HFFc6 (cell line): ENCODE results near the gene TDP1. TPM values are rescaled to one million over a fixed set of nuclear protein-coding genes. Genes with fewer than 3 reads are reported as not detected.

ENCODE experiments used
- DNase-seq: peaks from one replicate; pipeline ENCODE4 v3.0.0-alpha.2; 2018
- H3K27ac Mint-ChIP-seq: 2 replicates; pipeline ENCODE4 v1.8.0; 2020; ENCODE audit warnings: mild to moderate bottlenecking, mixed read lengths
- H3K27me3 Mint-ChIP-seq: 2 replicates; pipeline ENCODE4 v1.8.0; 2021; ENCODE audit warnings: mild to moderate bottlenecking, moderate library complexity, mixed read lengths; ENCODE audit not compliant: insufficient read depth
- H3K36me3 Mint-ChIP-seq: 2 replicates; pipeline ENCODE4 v1.8.0; 2021; ENCODE audit warnings: low read depth, mixed read lengths
- H3K4me1 Mint-ChIP-seq: 2 replicates; pipeline ENCODE4 v1.8.0; 2020; ENCODE audit warnings: low read depth, mixed read lengths
- H3K4me3 Mint-ChIP-seq: 2 replicates; pipeline ENCODE4 v1.8.0; 2020; ENCODE audit warnings: mild to moderate bottlenecking, moderate library complexity, mixed read lengths
- H3K9me3 Mint-ChIP-seq: 2 replicates; pipeline ENCODE4 v1.8.0; 2020; ENCODE audit warnings: mild to moderate bottlenecking, mixed read lengths
- CTCF ChIP-seq: fragments of 200-600 bp; sonication (generic); IDR thresholded peaks from 2 replicates; pipeline ENCODE4 v1.5.0; 2021; ENCODE audit warnings: antibody characterized with exemption, mild to moderate bottlenecking
- total RNA-seq, 6 experiments: library from RNA; stranded (reverse); fragmentation: NEBNext Ultra II Directional; extraction: Animal tissue kit (Norgen Biotek cat#: 25700); gene quantifications; 2 replicates in 1 of 6; 3 replicates in 5 of 6; pipeline ENCODE4 v1.2.3, GENCODE V29; 2021

The TDP1 gene
- total RNA-seq, 6 experiments from 2014 or later = 20.3 to 28.3 (median 23.3) TPM

GRCh38 chr14:89918721-89919120 is 37.0 kb upstream of the TDP1 start:
- Mint-ChIP-seq H3K9me3 (no peaks in the 10 kb centered on the region), H3K27ac (peak overlapping the region; percentile 2; the same call in 1 of the 2 replicates), H3K4me3 (no peak overlapping the region), H3K36me3 (no peaks in the 10 kb centered on the region), H3K27me3 (peaks cover 2% of the 10 kb centered on the region; the same call in 1 of the 2 replicates), H3K4me1 (peaks cover 79% of the 10 kb centered on the region)
- no peak for DNase-seq
- TF ChIP-seq CTCF = no peak

GRCh38 chr14:89920056-89920455 is 35.7 kb upstream of the TDP1 start:
- TF ChIP-seq CTCF = no peak
- Mint-ChIP-seq H3K4me3 (no peak overlapping the region), H3K27me3 (peaks cover 2% of the 10 kb centered on the region; the same call in 1 of the 2 replicates), H3K9me3 (no peaks in the 10 kb centered on the region), H3K36me3 (no peaks in the 10 kb centered on the region), H3K4me1 (peaks cover 74% of the 10 kb centered on the region), H3K27ac (peak overlapping the region; percentile 41; the same call in 1 of the 2 replicates)
- no peak for DNase-seq

GRCh38 chr14:89921346-89921745 is 34.4 kb upstream of the TDP1 start:
- peaks cover 65% of the 10 kb centered on the region for H3K4me1 Mint-ChIP-seq
- peak overlapping the region; percentile 42 for H3K4me3 Mint-ChIP-seq
- H3K36me3 Mint-ChIP-seq = no peaks in the 10 kb centered on the region
- TF ChIP-seq CTCF = no peak
- DNase-seq = peak; percentile 17
- H3K27ac Mint-ChIP-seq = peak overlapping the region; percentile 92
- no peaks in the 10 kb centered on the region for H3K9me3 Mint-ChIP-seq
- H3K27me3 Mint-ChIP-seq = peaks cover 2% of the 10 kb centered on the region; the same call in 1 of the 2 replicates

- no peak for TF ChIP-seq CTCF
- Mint-ChIP-seq H3K9me3 (no peaks in the 10 kb centered on the region), H3K27ac (peak overlapping the region; percentile 99), H3K4me3 (peak overlapping the region; percentile 56), H3K36me3 (no peaks in the 10 kb centered on the region), H3K27me3 (peaks cover 2% of the 10 kb centered on the region; the same call in 1 of the 2 replicates), H3K4me1 (peaks cover 65% of the 10 kb centered on the region)
- peak; percentile 93 for DNase-seq
Observed at GRCh38 chr14:89922031-89922907, 33.5 kb upstream of the TDP1 start.

- Mint-ChIP-seq H3K27ac (no peak overlapping the region), H3K4me3 (no peak overlapping the region), H3K27me3 (no peaks in the 10 kb centered on the region), H3K36me3 (no peaks in the 10 kb centered on the region), H3K4me1 (peaks cover 53% of the 10 kb centered on the region), H3K9me3 (no peaks in the 10 kb centered on the region)
- no peak for DNase-seq
- TF ChIP-seq CTCF = no peak
Observed at GRCh38 chr14:89924268-89924667, 31.5 kb upstream of the TDP1 start.
